Measurements from ENCODE around the gene BAHCC1. TPM values are rescaled to one million over a fixed set of nuclear protein-coding genes. Genes with fewer than 3 reads are reported as not detected.

Gene BAHCC1
- total RNA-seq, 2 experiments from 2014 or later = 0.05 TPM; not detected in 1

GRCh38 chr17:81370294-81370693, 25.0 kb upstream of the BAHCC1 start:
- Mint-ChIP-seq H3K27me3 (peaks cover 7% of the 10 kb centered on the region), H3K36me3 (ENCODE audit: low read depth) (no peaks in the 10 kb centered on the region)
- POLR2A ChIA-PET = interaction anchor here (0.7 kb wide), 1 partner anchor 24 kb away, joined by 3 read pairs; no protein-coding TSS in a partner anchor

GRCh38 chr17:81371910-81372760, 23.1 kb upstream of the BAHCC1 start:
- DNase-seq (no peak), ATAC-seq (no peak)
- POLR2A ChIA-PET = no interaction called here
- Mint-ChIP-seq H3K27me3 (peaks cover 1% of the 10 kb centered on the region), H3K9me3 (ENCODE audit: low read depth) (no peaks in the 10 kb centered on the region), H3K4me1 (no peaks in the 10 kb centered on the region), H3K27ac (no peak overlapping the region), H3K4me3 (no peak overlapping the region), H3K36me3 (ENCODE audit: low read depth) (no peaks in the 10 kb centered on the region)
- intact Hi-C loops (cut with DNase I, micrococcal nuclease) = no loop called here
- CTCF ChIA-PET = interaction anchor here (0.6 kb wide), 1 partner anchor 228 kb away, joined by 3 read pairs; no protein-coding TSS in a partner anchor

More at GRCh38 chr17:81370294-81370693, 25.0 kb upstream of the BAHCC1 start:
- no peak for DNase-seq
- Mint-ChIP-seq H3K27ac (no peak overlapping the region), H3K4me3 (no peak overlapping the region), H3K4me1 (peaks cover 12% of the 10 kb centered on the region), H3K9me3 (ENCODE audit: low read depth) (no peaks in the 10 kb centered on the region)
- CTCF ChIA-PET = no interaction called here
- intact Hi-C loops (cut with DNase I, micrococcal nuclease) = no loop called here
- no peak for ATAC-seq

DNA sequence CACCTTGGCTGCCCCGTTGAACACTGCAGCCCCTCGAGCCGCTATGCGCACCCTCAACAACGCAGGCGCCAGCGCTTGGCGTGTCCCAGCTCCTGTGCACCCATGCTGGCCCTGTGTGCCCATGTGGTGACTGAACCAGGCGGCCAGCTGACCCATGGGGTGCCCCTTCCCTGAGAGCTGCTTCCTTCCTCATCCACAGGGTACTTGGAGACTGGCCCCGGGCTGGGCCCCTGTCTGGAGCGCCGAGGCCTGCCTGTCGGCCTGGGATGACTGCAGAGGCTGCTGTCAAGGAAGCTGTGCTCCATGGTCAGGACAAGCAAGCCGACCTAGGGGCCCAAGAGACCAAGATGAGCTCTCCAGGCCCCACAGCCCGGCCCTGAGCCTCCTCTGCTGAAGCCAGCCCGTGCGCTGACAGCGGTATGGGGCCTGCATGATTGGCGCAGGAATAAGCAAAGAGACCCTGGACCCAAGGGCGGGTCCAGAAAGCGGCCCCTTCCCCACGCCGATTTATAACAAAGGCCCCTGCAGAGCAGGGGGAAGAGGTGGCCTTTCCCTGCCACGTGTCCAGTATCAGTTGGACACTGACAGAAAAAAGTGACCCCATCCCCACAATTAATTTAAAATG, 21.6 kb upstream of the BAHCC1 start:
- H3K27ac Mint-ChIP-seq = no peak overlapping the region
- peaks cover 1% of the 10 kb centered on the region for H3K27me3 Mint-ChIP-seq
- ChIA-PET POLR2A (no interaction called here), CTCF (interaction anchor here (0.6 to 1.1 kb wide), 2 partner anchors 10 to 24 kb away, joined by 3 to 6 read pairs; no protein-coding TSS in a partner anchor)
- intact Hi-C loops (cut with DNase I, micrococcal nuclease) = no loop called here
- no peaks in the 10 kb centered on the region for H3K9me3 Mint-ChIP-seq (ENCODE audit: low read depth)
- H3K4me1 Mint-ChIP-seq = no peaks in the 10 kb centered on the region
- DNase-seq (no peak), ATAC-seq (no peak)
- no peak overlapping the region for H3K4me3 Mint-ChIP-seq
- H3K36me3 Mint-ChIP-seq (ENCODE audit: low read depth) = no peaks in the 10 kb centered on the region

DNA sequence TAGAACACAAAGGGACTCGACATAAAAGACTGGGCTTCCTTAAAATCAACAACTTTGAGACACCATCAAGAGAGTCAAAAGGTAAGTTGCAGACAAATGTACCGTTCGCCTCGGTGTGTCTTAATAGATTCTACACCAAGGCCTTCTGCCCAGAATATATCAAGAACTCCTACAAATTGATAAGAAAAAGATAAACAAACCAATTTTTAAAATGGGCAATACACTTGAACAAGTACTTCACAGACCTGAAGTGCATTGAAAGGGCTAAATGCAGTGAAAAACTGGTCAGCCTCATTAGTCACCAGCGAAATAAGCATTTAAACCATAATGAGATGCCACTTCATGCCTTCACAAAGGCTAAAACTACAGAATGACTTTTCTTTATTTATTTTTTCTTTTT, 20.4 kb upstream of the BAHCC1 start:
- H3K9me3 Mint-ChIP-seq (ENCODE audit: low read depth) = no peaks in the 10 kb centered on the region
- H3K4me3 Mint-ChIP-seq = no peak overlapping the region
- ChIA-PET POLR2A (no interaction called here), CTCF (no interaction called here)
- H3K36me3 Mint-ChIP-seq (ENCODE audit: low read depth) = no peaks in the 10 kb centered on the region
- H3K27ac Mint-ChIP-seq = no peak overlapping the region
- no peak for DNase-seq
- ATAC-seq = no peak
- H3K27me3 Mint-ChIP-seq = no peaks in the 10 kb centered on the region
- H3K4me1 Mint-ChIP-seq = no peaks in the 10 kb centered on the region
- intact Hi-C loops (cut with DNase I, micrococcal nuclease) = no loop called here

GRCh38 chr17:81376946-81377714, 18.1 kb upstream of the BAHCC1 start:
- DNase-seq (no peak), ATAC-seq (no peak)
- H3K4me1 Mint-ChIP-seq = no peaks in the 10 kb centered on the region
- POLR2A ChIA-PET = no interaction called here
- H3K27ac Mint-ChIP-seq = no peak overlapping the region
- no peaks in the 10 kb centered on the region for H3K27me3 Mint-ChIP-seq
- no peaks in the 10 kb centered on the region for H3K36me3 Mint-ChIP-seq (ENCODE audit: low read depth)
- H3K9me3 Mint-ChIP-seq (ENCODE audit: low read depth) = no peaks in the 10 kb centered on the region
- H3K4me3 Mint-ChIP-seq = no peak overlapping the region
- intact Hi-C loops (cut with DNase I, micrococcal nuclease) = no loop called here
- CTCF ChIA-PET = no interaction called here

DNA sequence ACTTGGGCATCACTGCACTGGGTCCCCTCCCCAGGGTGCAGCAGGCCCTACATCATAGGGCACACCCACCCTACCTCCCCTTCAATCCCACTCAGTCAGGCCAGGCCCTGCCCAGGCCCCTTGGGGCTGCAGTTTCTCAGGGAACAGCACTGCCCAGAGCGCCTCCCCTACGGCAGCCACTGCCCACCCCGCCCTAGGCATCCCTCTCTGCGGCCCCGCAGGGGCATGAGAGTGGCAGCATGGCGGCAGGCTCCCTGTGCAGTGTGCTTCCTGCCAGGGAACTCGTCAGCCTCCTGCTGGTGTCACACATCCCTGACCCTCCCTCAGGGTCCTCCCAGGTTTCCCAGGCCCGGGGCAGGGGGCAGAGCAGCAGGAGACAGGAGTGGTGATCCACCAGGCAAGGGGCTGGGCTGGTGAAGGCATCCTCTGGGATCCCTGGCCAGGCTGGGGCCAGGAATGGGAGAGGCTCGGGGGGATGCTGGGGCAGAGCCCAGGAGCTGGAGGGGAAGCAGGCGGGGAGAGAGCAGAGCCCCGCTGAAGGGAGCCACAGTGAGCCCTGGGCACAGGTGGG, 16.2 kb upstream of the BAHCC1 start:
- ChIA-PET POLR2A (no interaction called here), CTCF (no interaction called here)
- no peaks in the 10 kb centered on the region for H3K9me3 Mint-ChIP-seq (ENCODE audit: low read depth)
- no peaks in the 10 kb centered on the region for H3K4me1 Mint-ChIP-seq
- H3K27ac Mint-ChIP-seq = no peak overlapping the region
- ATAC-seq (no peak), DNase-seq (no peak)
- no peaks in the 10 kb centered on the region for H3K36me3 Mint-ChIP-seq (ENCODE audit: low read depth)
- H3K4me3 Mint-ChIP-seq = no peak overlapping the region
- H3K27me3 Mint-ChIP-seq = no peaks in the 10 kb centered on the region
- intact Hi-C loops (cut with DNase I, micrococcal nuclease) = no loop called here

GRCh38 chr17:81379523-81379942, 15.7 kb upstream of the BAHCC1 start:
- intact Hi-C loops (cut with DNase I, micrococcal nuclease) = no loop called here
- Mint-ChIP-seq H3K27me3 (peaks cover 2% of the 10 kb centered on the region), H3K9me3 (ENCODE audit: low read depth) (no peaks in the 10 kb centered on the region), H3K4me1 (no peaks in the 10 kb centered on the region), H3K27ac (no peak overlapping the region), H3K4me3 (no peak overlapping the region), H3K36me3 (ENCODE audit: low read depth) (no peaks in the 10 kb centered on the region)
- POLR2A ChIA-PET = no interaction called here
- ATAC-seq = no peak
- DNase-seq = no peak
- CTCF ChIA-PET = no interaction called here

- Mint-ChIP-seq H3K9me3 (ENCODE audit: low read depth) (no peaks in the 10 kb centered on the region), H3K4me1 (no peaks in the 10 kb centered on the region), H3K4me3 (no peak overlapping the region), H3K36me3 (ENCODE audit: low read depth) (no peaks in the 10 kb centered on the region), H3K27ac (no peak overlapping the region), H3K27me3 (peaks cover 5% of the 10 kb centered on the region)
- ChIA-PET POLR2A (no interaction called here), CTCF (no interaction called here)
- ATAC-seq (no peak), DNase-seq (no peak)
- intact Hi-C loops (cut with DNase I, micrococcal nuclease) = no loop called here
Observed at GRCh38 chr17:81380131-81380530, 15.1 kb upstream of the BAHCC1 start.

- no peaks in the 10 kb centered on the region for H3K36me3 Mint-ChIP-seq (ENCODE audit: low read depth)
- H3K27me3 Mint-ChIP-seq = peaks cover 13% of the 10 kb centered on the region
- intact Hi-C loops (cut with DNase I, micrococcal nuclease) = no loop called here
- no peaks in the 10 kb centered on the region for H3K4me1 Mint-ChIP-seq
- DNase-seq (no peak), ATAC-seq (no peak)
- no peak overlapping the region for H3K27ac Mint-ChIP-seq
- ChIA-PET POLR2A (no interaction called here), CTCF (no interaction called here)
- no peak overlapping the region for H3K4me3 Mint-ChIP-seq
- H3K9me3 Mint-ChIP-seq (ENCODE audit: low read depth) = no peaks in the 10 kb centered on the region
Observed at GRCh38 chr17:81380666-81381518, 14.4 kb upstream of the BAHCC1 start.

- no peak overlapping the region for H3K27ac Mint-ChIP-seq
- H3K4me1 Mint-ChIP-seq = no peaks in the 10 kb centered on the region
- intact Hi-C loops (cut with DNase I, micrococcal nuclease) = no loop called here
- DNase-seq (no peak), ATAC-seq (no peak)
- H3K4me3 Mint-ChIP-seq = no peak overlapping the region
- ChIA-PET CTCF (no interaction called here), POLR2A (no interaction called here)
- no peaks in the 10 kb centered on the region for H3K9me3 Mint-ChIP-seq (ENCODE audit: low read depth)
- no peaks in the 10 kb centered on the region for H3K36me3 Mint-ChIP-seq (ENCODE audit: low read depth)
- H3K27me3 Mint-ChIP-seq = peaks cover 16% of the 10 kb centered on the region
Observed at GRCh38 chr17:81381632-81382577, 13.4 kb upstream of the BAHCC1 start.

Data from activated CD4-positive, alpha-beta T cell treated with anti-CD3 and anti-CD28 coated beads for 36 hours (primary cell).